Fibroblast of pulmonary artery (primary cell): ENCODE data around the gene OR1F1.
A peak's percentile ranks its signal among the peaks of the same experiment; 100 is the strongest.

ENCODE experiments used
- DNase-seq: peaks from one replicate; pipeline ENCODE4 v3.0.0-alpha.2; 2010; ENCODE audit warnings: low read depth
- H3K4me3 ChIP-seq: replicated peaks from 2 replicates; pipeline ENCODE4 v1.5.1; 2011; ENCODE audit warnings: low read depth, mild to moderate bottlenecking, control low read depth, low read length, moderate library complexity
- TF ChIP-seq, protein P1 (sequence below): IDR thresholded peaks from 2 replicates; pipeline ENCODE4 v1.5.1; 2011; ENCODE audit warnings: mild to moderate bottlenecking, control low read depth, low read length, inconsistent platforms; ENCODE audit errors: missing control alignments

The OR1F1 gene

DNA sequence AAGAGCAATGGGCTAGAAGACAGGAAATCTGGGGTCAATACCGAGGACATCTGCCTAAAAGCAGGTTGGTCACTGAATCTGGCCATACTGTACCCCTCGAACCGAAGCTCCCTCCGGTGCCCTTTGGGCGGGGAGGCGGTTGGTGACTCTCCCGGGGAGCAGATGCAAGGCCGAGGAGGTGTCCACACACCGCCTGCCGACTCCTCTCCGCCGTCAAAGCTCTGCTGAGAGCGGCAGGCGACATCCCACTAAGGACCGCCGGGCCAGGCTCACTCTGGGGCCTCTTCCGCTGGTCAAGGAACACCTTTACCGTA lies 46.5 kb downstream of the OR1F1 start:
- DNase-seq = no peak
- TF ChIP-seq, protein P1, sequence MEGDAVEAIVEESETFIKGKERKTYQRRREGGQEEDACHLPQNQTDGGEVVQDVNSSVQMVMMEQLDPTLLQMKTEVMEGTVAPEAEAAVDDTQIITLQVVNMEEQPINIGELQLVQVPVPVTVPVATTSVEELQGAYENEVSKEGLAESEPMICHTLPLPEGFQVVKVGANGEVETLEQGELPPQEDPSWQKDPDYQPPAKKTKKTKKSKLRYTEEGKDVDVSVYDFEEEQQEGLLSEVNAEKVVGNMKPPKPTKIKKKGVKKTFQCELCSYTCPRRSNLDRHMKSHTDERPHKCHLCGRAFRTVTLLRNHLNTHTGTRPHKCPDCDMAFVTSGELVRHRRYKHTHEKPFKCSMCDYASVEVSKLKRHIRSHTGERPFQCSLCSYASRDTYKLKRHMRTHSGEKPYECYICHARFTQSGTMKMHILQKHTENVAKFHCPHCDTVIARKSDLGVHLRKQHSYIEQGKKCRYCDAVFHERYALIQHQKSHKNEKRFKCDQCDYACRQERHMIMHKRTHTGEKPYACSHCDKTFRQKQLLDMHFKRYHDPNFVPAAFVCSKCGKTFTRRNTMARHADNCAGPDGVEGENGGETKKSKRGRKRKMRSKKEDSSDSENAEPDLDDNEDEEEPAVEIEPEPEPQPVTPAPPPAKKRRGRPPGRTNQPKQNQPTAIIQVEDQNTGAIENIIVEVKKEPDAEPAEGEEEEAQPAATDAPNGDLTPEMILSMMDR = no peak
- peak overlapping the region; percentile 90 for H3K4me3 ChIP-seq

DNA sequence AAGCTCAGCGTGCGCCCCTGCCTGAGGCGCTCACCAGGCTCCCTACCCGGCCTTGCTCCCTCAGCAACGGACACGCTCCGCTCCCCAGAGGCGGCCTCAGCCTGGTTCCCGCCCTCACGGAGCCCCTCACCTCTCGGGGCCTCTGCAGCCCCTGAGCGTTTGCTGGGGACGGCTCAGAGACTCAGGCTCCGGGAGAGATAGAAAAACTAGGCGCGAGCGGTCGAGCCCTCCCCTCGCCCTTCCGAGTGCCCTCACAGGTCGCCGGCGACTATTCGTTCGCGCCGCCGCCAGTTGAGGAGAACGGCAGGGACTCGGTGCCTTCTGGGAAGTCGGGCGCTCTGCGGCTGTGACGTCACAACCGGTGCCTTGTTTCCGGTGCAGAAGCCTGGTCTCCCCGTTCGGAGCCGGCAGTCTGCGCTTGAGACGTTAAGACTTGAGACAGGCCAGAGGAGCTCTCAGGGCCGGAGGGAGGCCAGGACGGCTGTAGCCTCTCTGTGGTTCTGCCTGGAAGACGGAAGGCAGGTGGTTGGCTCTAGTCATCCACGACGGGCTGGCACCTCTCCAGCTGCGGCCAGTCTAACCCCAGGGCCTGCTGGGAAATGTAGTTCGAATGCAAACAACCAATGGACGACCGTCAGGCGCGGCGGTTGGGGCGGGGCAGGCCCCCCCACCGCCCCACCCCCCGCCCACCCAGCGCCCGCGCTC lies 47.0 kb downstream of the OR1F1 start, which contains the start of gene ZNF200:
Gene ZNF200 (minus strand): TSS at position 302 of the 705 bp plus-strand sequence. CDS start 1,403 bp downstream, outside the sequence.
- peak; percentile 97 for DNase-seq
- TF ChIP-seq, protein P1 = no peak
- peak within 1 kb of the TSS; percentile 90 for H3K4me3 ChIP-seq

DNA sequence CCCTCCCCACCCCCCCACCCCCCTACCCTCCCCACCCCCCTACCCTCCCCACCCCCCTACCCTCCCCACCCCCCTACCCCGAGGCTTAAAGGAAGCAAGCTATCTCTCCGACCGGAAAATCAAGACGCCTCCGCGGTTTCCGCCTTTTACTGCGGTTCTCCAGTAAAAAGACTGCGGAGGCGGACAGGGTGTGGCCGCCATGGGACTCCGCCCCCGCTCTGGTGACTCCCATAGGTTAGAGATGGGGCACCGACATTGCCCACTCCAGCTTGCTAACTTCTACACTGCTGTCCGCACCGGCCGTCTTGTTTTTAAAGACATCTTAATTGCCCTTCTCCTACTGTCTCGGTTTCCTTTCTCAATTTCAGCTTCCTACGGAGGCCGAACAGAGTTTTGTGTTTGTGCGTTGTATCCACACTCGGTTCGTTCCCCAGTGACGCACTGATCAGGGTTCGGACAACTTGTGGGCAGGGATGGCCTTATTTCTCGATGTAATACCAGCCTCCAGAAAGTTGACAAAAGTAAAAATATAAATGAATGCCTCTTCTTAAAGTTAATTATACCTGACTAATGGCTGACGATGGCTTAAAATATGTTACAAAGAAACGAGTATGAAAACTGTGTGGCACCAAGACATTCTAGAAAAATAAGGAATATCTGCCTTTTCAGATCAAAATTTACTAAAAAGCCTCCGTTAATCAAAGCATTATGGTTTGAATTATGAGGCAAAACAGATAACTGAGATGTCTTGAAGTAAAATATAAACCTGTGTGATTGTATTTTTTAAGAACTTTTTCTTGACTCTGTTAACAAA lies 48.1 kb downstream of the OR1F1 start:
- H3K4me3 ChIP-seq = no peak overlapping the region
- no peak for DNase-seq
- TF ChIP-seq, protein P1 = no peak

DNA sequence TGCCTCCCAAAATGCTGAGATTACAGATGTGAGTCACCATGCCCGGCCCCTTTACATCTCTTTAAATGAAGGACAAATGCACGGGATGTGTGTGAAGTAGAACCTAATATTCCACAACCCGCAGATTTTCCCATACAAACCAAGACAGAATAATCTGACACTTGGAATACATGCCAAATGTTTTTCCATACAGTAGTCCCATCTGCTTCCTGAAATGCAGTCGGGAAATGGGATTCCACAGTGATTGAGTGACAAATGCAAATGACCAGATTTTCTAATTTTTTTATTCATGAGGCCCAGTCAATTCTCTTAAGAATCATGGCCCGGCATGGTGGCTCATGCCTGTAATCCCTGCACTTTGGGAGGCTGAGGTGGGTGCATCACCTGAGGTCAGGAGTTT lies 53.8 kb downstream of the OR1F1 start:
- TF ChIP-seq, protein P1 = no peak
- no peak overlapping the region for H3K4me3 ChIP-seq
- no peak for DNase-seq

DNA sequence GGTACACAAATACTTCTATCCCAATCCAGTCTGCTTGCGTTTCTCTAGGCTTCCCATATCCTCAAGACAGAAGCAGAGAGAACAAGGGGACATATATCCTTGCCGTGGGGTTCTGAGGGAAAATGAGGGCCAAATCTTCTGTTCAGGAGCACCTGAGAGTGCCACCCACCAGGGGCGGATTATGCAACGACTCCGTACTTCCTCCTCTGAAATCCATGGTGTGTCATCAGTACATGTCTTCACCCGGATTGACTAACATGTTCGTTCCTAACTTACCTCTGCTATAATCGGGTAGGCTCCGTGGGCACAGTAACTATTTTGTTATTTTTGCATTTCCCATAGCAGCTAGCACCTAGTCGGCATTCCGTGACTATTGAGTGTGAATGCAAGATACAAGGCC lies 54.7 kb downstream of the OR1F1 start:
- DNase-seq = no peak
- H3K4me3 ChIP-seq = no peak overlapping the region

DNA sequence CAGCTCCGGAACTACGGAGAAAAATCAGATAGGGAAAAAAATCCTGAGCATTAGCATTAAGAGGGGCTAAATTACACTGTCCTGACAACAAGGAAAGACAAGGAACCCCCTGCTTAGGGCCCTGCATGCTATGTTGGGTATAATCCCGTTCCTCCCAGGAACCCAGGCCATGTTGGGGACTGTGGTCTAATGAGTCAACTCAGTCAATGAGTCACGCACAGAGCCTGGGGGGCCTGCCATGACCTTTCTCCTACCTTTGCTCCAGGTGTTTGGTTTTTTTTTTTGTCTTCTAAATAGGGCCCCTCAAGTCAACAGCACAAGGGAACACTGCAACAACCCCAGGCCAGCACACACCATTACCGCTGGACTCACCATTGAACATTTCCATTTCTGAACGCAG lies 55.9 kb downstream of the OR1F1 start:
- DNase-seq = no peak
- H3K4me3 ChIP-seq = no peak overlapping the region
- TF ChIP-seq, protein P1 = no peak

More for the DNA sequence above, 54.7 kb downstream of the OR1F1 start:
- TF ChIP-seq, protein P1 = no peak
